Measurements from ENCODE around the gene TRIM65.

- TF ChIP-seq CTCF (IDR thresholded peaks at IDR 0.05; ENCODE audit: low read length) (no peak), EZH2 (optimal IDR thresholded peaks at IDR 0.05; ENCODE audit: low read depth, low read length) (no peak)
Observed at GRCh38 chr17:75874323-75875181, 22.2 kb downstream of the TRIM65 start.
